HCT116 (cell line): ENCODE data around the gene ACACA. TPM values are rescaled to one million over a fixed set of nuclear protein-coding genes. Genes with fewer than 3 reads are reported as not detected.

Experiments used
- ATAC-seq: fragments of 200-7000 bp; cut with Tn5 transposase; 2 replicates; pipeline ENCODE4 v1.9.1; 2020; ENCODE audit warnings: mild to moderate bottlenecking, moderate library complexity
- BruUV-seq: library from RNA; stranded (reverse); fragments of 400-500 nt; replicated peaks from 2 replicates; lab custom pipeline; 2021; lab: Mats Ljungman, UMichigan
- CTCF ChIA-PET: fragments of 300-600 bp; sonication (Branson Sonifier 250); formaldehyde crosslinking; loops from one replicate; lab custom pipeline; 2021; ENCODE audit warnings: antibody characterized with exemption; lab: Charles Lee
- POLR2A ChIA-PET: fragments of 300-600, 350-600 bp; sonication (Branson Sonifier 250); formaldehyde crosslinking; loops from one replicate; lab custom pipeline; 2021; ENCODE audit warnings: antibody characterized with exemption; lab: Charles Lee
- RAD21 ChIA-PET, 2 experiments: fragments of 300-600 bp; sonication (Branson Sonifier 250); formaldehyde crosslinking; loops; one replicate each; lab custom pipeline; 2023; ENCODE audit warnings: low total read pairs in 2 of 2; ENCODE audit not compliant: uncharacterized antibody in 2 of 2, unreplicated experiment in 2 of 2, low non-redundant PET in 1 of 2; lab: Charles Lee
- DNase-seq: peaks from one replicate; pipeline ENCODE4 v3.0.0-alpha.2; 2010; ENCODE audit warnings: low read depth, low spot score
- H2AFZ ChIP-seq: fragments of 200-600 bp; shearing (Covaris generic), sonication (generic); 2 replicates; pipeline ENCODE4 v1.6.1; 2017; ENCODE audit warnings: low read depth, mixed run types, mixed read lengths, antibody characterized with exemption, low read length; ENCODE audit not compliant: poor library complexity, severe bottlenecking
- H3K27ac ChIP-seq: 2 replicates; pipeline ENCODE4 v1.5.1; 2012; ENCODE audit warnings: low read depth, low read length
- H3K27me3 ChIP-seq: fragments of 200-600 bp; sonication (generic); 2 replicates; pipeline ENCODE4 v1.6.1; 2016; ENCODE audit warnings: mixed run types, low read length, mixed read lengths; ENCODE audit not compliant: insufficient read depth
- H3K36me3 ChIP-seq, 2 experiments: fragments of 200-500 bp in 1 of 2; fragments of 200-600 bp in 1 of 2; sonication (Bioruptor generic) in 1 of 2; sonication (generic) in 1 of 2; 2 replicates each; pipeline versions ENCODE4 v1.5.1 to v1.6.1; 2014 to 2016; ENCODE audit warnings: low read length in 2 of 2, inconsistent platforms in 1 of 2, mixed read lengths in 1 of 2, mixed run types in 1 of 2; ENCODE audit not compliant: insufficient read depth in 2 of 2, control insufficient read depth in 1 of 2
- H3K4me1 ChIP-seq, 2 experiments: fragments of 200-600 bp in 1 of 2; sonication (generic) in 1 of 2; 2 replicates each; pipeline versions ENCODE4 v1.5.1 to v1.6.1; 2012 to 2017; ENCODE audit warnings: low read length in 2 of 2, inconsistent platforms in 1 of 2, mild to moderate bottlenecking in 1 of 2, mixed read lengths in 1 of 2, mixed run types in 1 of 2, moderate library complexity in 1 of 2; ENCODE audit not compliant: insufficient read depth in 2 of 2, control insufficient read depth in 1 of 2
- H3K4me2 ChIP-seq: fragments of 200-600 bp; sonication (generic); 2 replicates; pipeline ENCODE4 v1.6.1; 2017; ENCODE audit warnings: mixed run types, low read length, mixed read lengths
- H3K4me3 ChIP-seq, 2 experiments: fragments of 200-600 bp in 1 of 2; sonication (generic) in 1 of 2; replicated peaks in 1 of 2; 2 replicates each; pipeline ENCODE4 v1.5.1; 2011 to 2016; ENCODE audit warnings: low read length in 2 of 2, control low read depth in 1 of 2, low read depth in 1 of 2, mild to moderate bottlenecking in 1 of 2, mixed read lengths in 1 of 2, mixed run types in 1 of 2
- H3K79me2 ChIP-seq: fragments of 200-600 bp; sonication (generic); 2 replicates; pipeline ENCODE4 v1.6.1; 2017; ENCODE audit warnings: mild to moderate bottlenecking, mixed run types, low read length, moderate library complexity, mixed read lengths; ENCODE audit not compliant: insufficient read depth
- H3K9ac ChIP-seq: fragments of 200-600 bp; sonication (generic); 2 replicates; pipeline ENCODE4 v1.6.1; 2016; ENCODE audit warnings: low read length, mixed read lengths
- H3K9me2 ChIP-seq: fragments of 200-600 bp; sonication (generic), shearing (Covaris generic); 2 replicates; pipeline ENCODE4 v1.6.1; 2017; ENCODE audit warnings: mixed run types, mild to moderate bottlenecking, moderate library complexity; ENCODE audit not compliant: insufficient read depth
- H3K9me3 ChIP-seq, 2 experiments: fragments of 200-500 bp in 1 of 2; fragments of 200-600 bp in 1 of 2; sonication (Bioruptor generic) in 1 of 2; sonication (generic) in 1 of 2; 2 replicates each; pipeline ENCODE4 v1.6.1; 2014 to 2017; ENCODE audit warnings: low read length in 2 of 2, mixed read lengths in 2 of 2, inconsistent platforms in 1 of 2, low read depth in 1 of 2, mild to moderate bottlenecking in 1 of 2, mixed run types in 1 of 2, moderate library complexity in 1 of 2; ENCODE audit not compliant: control insufficient read depth in 1 of 2, insufficient read depth in 1 of 2
- H4K20me1 ChIP-seq: fragments of 200-600 bp; sonication (generic), shearing (Covaris generic); 2 replicates; pipeline ENCODE4 v1.6.1; 2017; ENCODE audit warnings: mixed run types, mild to moderate bottlenecking, moderate library complexity; ENCODE audit not compliant: insufficient read depth
- CEBPB ChIP-seq: IDR thresholded peaks from 2 replicates; pipeline ENCODE4 v1.6.1; 2012; ENCODE audit warnings: low read depth
- ELF1 ChIP-seq: IDR thresholded peaks from 2 replicates; pipeline ENCODE4 v1.6.1; 2012; ENCODE audit warnings: low read depth, borderline replicate concordance
- EZH2 ChIP-seq: fragments of 200-600 bp; sonication (generic); IDR thresholded peaks from 2 replicates; pipeline ENCODE4 v1.6.1; 2017; ENCODE audit warnings: antibody characterized with exemption, mixed run types
- EZH2phosphoT487 ChIP-seq: fragments of 200-600 bp; IDR thresholded peaks from 2 replicates; pipeline ENCODE4 v1.6.1; 2018; ENCODE audit warnings: antibody characterized with exemption, borderline replicate concordance
- FOSL1 ChIP-seq: IDR thresholded peaks from 2 replicates; pipeline ENCODE4 v1.6.1; 2012; ENCODE audit warnings: low read depth
- POLR2A ChIP-seq: IDR thresholded peaks from 2 replicates; pipeline ENCODE4 v1.7.0; 2011; ENCODE audit warnings: borderline replicate concordance; ENCODE audit not compliant: insufficient read depth, insufficient read length; ENCODE audit errors: extremely low read depth
- POLR2AphosphoS5 ChIP-seq: IDR thresholded peaks from 2 replicates; pipeline ENCODE4 v1.6.1; 2011; ENCODE audit warnings: mild to moderate bottlenecking, low read depth, low read length, moderate library complexity
- RAD21 ChIP-seq: IDR thresholded peaks from 2 replicates; pipeline ENCODE4 v1.6.1; 2012; ENCODE audit warnings: low read depth, mild to moderate bottlenecking
- SIN3A ChIP-seq: IDR thresholded peaks from 2 replicates; pipeline ENCODE4 v1.6.1; 2012; ENCODE audit warnings: low read depth
- SP1 ChIP-seq: IDR thresholded peaks from 2 replicates; pipeline ENCODE4 v1.6.1; 2012; ENCODE audit warnings: low read depth
- SRF ChIP-seq: IDR thresholded peaks from 2 replicates; pipeline ENCODE4 v1.6.1; 2012; ENCODE audit warnings: low read depth
- YY1 ChIP-seq: IDR thresholded peaks from 2 replicates; pipeline ENCODE4 v1.6.1; 2011; ENCODE audit warnings: low read length, low read depth, moderate library complexity, mild to moderate bottlenecking; ENCODE audit not compliant: insufficient replicate concordance; ENCODE audit errors: extremely low read depth
- ZFX ChIP-seq: fragments of 450-650 bp; IDR thresholded peaks from 2 replicates; pipeline ENCODE4 v1.6.1; 2017
- ZNF274 ChIP-seq: fragments of 200-500 bp; sonication (Bioruptor generic); IDR thresholded peaks from 2 replicates; pipeline ENCODE4 v1.6.1; 2014; ENCODE audit warnings: mild to moderate bottlenecking, low read depth, low read length, inconsistent platforms
- intact Hi-C: fragments of 100-400 bp; cut with micrococcal nuclease; formaldehyde crosslinking; loops from 2 replicates; pipeline ENCODE4 v1.10.0; 2022
- total RNA-seq: library from RNA; stranded (reverse); gene quantifications from one replicate; pipeline ENCODE4 v1.2.1, GENCODE V29; 2021; ENCODE audit not compliant: unreplicated experiment
- TF ChIP-seq, protein P1 (sequence below): IDR thresholded peaks from 2 replicates; pipeline ENCODE4 v1.6.1; 2012
- TF ChIP-seq, protein P2 (sequence below): IDR thresholded peaks from 2 replicates; pipeline ENCODE4 v1.6.1; 2012
- TF ChIP-seq, protein P3 (sequence below): IDR thresholded peaks from 2 replicates; pipeline ENCODE4 v1.6.1; 2012; ENCODE audit warnings: low read depth
- TF ChIP-seq, protein P4 (sequence below): IDR thresholded peaks from 2 replicates; pipeline ENCODE4 v1.6.1; 2011; ENCODE audit warnings: mild to moderate bottlenecking, low read length, moderate library complexity; ENCODE audit not compliant: insufficient replicate concordance; ENCODE audit errors: extremely low read depth
- TF ChIP-seq, protein P5 (sequence below), 3 experiments: fragments of 200-600 bp in 1 of 3; sonication (generic) in 1 of 3; IDR thresholded peaks in 2 of 3; conservative IDR thresholded peaks in 1 of 3; 2 replicates each; pipeline ENCODE4 v1.5.1; 2012 to 2017; ENCODE audit warnings: low read depth in 2 of 3, low read length in 2 of 3, antibody characterized with exemption in 1 of 3, borderline replicate concordance in 1 of 3, control low read depth in 1 of 3, mild to moderate bottlenecking in 1 of 3, mixed read lengths in 1 of 3, mixed run types in 1 of 3, moderate library complexity in 1 of 3; ENCODE audit not compliant: insufficient read depth in 1 of 3

ACACA gene
- total RNA-seq, 1 experiment from 2014 or later: 161 TPM

DNA sequence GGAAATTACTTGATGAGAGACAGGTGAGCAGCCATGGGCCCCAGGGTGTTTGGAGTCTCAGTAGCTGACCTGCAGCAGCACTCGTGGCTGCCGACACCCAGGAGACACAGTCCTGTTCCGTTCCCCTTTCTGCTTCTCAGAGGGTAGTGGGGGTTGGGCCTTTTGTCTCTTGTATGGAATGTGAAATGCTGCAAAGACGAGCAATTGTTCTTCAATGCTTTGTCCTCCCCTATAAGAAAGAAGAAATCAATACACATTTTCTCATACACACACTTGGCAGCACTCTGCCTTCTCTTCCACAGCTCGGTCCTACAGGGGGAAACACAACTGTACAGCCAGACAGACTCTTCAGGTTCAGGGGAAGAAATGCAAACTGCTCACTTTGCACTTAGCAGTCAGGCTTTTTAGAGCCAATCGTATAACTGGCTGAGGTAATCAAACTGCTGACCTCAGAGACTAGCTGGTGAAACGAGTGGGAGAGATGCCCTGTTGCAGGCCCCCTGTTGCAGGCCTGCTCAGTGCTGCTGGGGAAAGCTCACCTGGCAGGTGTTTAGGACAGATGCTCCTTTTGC is 361.2 kb downstream of the ACACA start:
- peaks cover 19% of the 10 kb centered on the region for H3K79me2 ChIP-seq
- H3K27ac ChIP-seq: no peak overlapping the region
- no peak overlapping the region for H3K4me2 ChIP-seq
- H3K9ac ChIP-seq: no peak overlapping the region
- H3K9me2 ChIP-seq: no peaks in the 10 kb centered on the region
- intact Hi-C loops: loop anchor here (5.0 to 10.0 kb wide), 2 partner anchors 191 to 288 kb away; no protein-coding TSS in a partner anchor
- no peaks in the 10 kb centered on the region for H3K27me3 ChIP-seq
- H3K4me1 ChIP-seq: 0 out of 4 replicates have a peak, but pooled peaks cover 0 to 3% of the 10 kb centered on the region in 2 experiments
- RAD21 ChIA-PET: no interaction called here
- H3K36me3 ChIP-seq: peaks cover 5 to 23% of the 10 kb centered on the region in 2 experiments; a peak in 3 of 4 replicates
- DNase-seq: no peak
- no peak for ATAC-seq
- TF ChIP-seq EZH2 (no peak), ELF1 (no peak), ZNF274 (no peak), SRF (no peak), RAD21 (no peak), FOSL1 (no peak), POLR2AphosphoS5 (no peak), YY1 (no peak), SP1 (no peak), SIN3A (no peak), EZH2phosphoT487 (no peak), ZFX (no peak), POLR2A (no peak), CEBPB (no peak)
- TF ChIP-seq, protein P1, sequence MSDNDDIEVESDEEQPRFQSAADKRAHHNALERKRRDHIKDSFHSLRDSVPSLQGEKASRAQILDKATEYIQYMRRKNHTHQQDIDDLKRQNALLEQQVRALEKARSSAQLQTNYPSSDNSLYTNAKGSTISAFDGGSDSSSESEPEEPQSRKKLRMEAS: no peak
- TF ChIP-seq, protein P2, sequence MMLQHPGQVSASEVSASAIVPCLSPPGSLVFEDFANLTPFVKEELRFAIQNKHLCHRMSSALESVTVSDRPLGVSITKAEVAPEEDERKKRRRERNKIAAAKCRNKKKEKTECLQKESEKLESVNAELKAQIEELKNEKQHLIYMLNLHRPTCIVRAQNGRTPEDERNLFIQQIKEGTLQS: no peak
- TF ChIP-seq, protein P3, sequence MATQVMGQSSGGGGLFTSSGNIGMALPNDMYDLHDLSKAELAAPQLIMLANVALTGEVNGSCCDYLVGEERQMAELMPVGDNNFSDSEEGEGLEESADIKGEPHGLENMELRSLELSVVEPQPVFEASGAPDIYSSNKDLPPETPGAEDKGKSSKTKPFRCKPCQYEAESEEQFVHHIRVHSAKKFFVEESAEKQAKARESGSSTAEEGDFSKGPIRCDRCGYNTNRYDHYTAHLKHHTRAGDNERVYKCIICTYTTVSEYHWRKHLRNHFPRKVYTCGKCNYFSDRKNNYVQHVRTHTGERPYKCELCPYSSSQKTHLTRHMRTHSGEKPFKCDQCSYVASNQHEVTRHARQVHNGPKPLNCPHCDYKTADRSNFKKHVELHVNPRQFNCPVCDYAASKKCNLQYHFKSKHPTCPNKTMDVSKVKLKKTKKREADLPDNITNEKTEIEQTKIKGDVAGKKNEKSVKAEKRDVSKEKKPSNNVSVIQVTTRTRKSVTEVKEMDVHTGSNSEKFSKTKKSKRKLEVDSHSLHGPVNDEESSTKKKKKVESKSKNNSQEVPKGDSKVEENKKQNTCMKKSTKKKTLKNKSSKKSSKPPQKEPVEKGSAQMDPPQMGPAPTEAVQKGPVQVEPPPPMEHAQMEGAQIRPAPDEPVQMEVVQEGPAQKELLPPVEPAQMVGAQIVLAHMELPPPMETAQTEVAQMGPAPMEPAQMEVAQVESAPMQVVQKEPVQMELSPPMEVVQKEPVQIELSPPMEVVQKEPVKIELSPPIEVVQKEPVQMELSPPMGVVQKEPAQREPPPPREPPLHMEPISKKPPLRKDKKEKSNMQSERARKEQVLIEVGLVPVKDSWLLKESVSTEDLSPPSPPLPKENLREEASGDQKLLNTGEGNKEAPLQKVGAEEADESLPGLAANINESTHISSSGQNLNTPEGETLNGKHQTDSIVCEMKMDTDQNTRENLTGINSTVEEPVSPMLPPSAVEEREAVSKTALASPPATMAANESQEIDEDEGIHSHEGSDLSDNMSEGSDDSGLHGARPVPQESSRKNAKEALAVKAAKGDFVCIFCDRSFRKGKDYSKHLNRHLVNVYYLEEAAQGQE: no peak
- TF ChIP-seq, protein P4, sequence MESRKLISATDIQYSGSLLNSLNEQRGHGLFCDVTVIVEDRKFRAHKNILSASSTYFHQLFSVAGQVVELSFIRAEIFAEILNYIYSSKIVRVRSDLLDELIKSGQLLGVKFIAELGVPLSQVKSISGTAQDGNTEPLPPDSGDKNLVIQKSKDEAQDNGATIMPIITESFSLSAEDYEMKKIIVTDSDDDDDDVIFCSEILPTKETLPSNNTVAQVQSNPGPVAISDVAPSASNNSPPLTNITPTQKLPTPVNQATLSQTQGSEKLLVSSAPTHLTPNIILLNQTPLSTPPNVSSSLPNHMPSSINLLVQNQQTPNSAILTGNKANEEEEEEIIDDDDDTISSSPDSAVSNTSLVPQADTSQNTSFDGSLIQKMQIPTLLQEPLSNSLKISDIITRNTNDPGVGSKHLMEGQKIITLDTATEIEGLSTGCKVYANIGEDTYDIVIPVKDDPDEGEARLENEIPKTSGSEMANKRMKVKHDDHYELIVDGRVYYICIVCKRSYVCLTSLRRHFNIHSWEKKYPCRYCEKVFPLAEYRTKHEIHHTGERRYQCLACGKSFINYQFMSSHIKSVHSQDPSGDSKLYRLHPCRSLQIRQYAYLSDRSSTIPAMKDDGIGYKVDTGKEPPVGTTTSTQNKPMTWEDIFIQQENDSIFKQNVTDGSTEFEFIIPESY: no peak
- TF ChIP-seq, protein P5, sequence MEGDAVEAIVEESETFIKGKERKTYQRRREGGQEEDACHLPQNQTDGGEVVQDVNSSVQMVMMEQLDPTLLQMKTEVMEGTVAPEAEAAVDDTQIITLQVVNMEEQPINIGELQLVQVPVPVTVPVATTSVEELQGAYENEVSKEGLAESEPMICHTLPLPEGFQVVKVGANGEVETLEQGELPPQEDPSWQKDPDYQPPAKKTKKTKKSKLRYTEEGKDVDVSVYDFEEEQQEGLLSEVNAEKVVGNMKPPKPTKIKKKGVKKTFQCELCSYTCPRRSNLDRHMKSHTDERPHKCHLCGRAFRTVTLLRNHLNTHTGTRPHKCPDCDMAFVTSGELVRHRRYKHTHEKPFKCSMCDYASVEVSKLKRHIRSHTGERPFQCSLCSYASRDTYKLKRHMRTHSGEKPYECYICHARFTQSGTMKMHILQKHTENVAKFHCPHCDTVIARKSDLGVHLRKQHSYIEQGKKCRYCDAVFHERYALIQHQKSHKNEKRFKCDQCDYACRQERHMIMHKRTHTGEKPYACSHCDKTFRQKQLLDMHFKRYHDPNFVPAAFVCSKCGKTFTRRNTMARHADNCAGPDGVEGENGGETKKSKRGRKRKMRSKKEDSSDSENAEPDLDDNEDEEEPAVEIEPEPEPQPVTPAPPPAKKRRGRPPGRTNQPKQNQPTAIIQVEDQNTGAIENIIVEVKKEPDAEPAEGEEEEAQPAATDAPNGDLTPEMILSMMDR (IDR thresholded peaks at IDR 0.05 in 2 of 3, conservative IDR thresholded peaks at IDR 0.05 in 1 of 3; ENCODE audit: borderline replicate concordance in 1 of 3, insufficient read depth in 1 of 3, low read depth in 2 of 3, low read length in 2 of 3): no peak
- CTCF ChIA-PET: interaction anchor here (1.2 to 3.4 kb wide), 4 partner anchors 14 to 444 kb away, joined by 4 to 24 read pairs (median 12); partner anchors contain the start of gene MRM1
- POLR2A ChIA-PET: no interaction called here
- BruUV-seq: no TSS peak
- no peak overlapping the region for H2AFZ ChIP-seq
- peaks cover 3% of the 10 kb centered on the region; the same call in 1 of the 2 replicates for H4K20me1 ChIP-seq
- no peaks in the 10 kb centered on the region for H3K9me3 ChIP-seq
- no peak overlapping the region for H3K4me3 ChIP-seq
